GM12873 (cell line): Measurements from ENCODE around the gene SLBP.

Source experiments
- TF ChIP-seq, protein P1 (sequence below): IDR thresholded peaks from 2 replicates; pipeline ENCODE4 v1.5.1; 2012; ENCODE audit warnings: low read depth, mild to moderate bottlenecking, moderate library complexity, low read length, control low read depth; ENCODE audit not compliant: insufficient read depth; ENCODE audit errors: missing control alignments

SLBP gene

DNA sequence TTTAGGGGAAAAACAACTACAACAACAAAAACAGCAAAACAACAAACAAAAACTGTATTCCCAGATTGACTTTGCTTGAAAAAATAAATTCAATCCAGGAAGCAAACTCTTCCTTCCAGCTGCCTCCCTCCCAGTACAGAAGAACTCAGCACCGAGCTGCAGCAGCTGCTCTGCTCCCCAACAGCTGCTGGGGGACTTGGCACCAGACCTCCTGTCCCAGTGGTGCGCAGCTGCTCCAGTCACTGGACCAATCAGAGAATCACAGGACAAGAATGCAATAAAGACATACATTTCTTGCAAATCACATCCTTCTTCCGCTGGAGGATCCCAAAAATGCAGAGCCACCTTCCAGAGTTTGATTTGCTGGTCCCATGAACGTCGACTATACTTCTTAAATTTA, 16.2 kb downstream of the SLBP start:
- TF ChIP-seq, protein P1, sequence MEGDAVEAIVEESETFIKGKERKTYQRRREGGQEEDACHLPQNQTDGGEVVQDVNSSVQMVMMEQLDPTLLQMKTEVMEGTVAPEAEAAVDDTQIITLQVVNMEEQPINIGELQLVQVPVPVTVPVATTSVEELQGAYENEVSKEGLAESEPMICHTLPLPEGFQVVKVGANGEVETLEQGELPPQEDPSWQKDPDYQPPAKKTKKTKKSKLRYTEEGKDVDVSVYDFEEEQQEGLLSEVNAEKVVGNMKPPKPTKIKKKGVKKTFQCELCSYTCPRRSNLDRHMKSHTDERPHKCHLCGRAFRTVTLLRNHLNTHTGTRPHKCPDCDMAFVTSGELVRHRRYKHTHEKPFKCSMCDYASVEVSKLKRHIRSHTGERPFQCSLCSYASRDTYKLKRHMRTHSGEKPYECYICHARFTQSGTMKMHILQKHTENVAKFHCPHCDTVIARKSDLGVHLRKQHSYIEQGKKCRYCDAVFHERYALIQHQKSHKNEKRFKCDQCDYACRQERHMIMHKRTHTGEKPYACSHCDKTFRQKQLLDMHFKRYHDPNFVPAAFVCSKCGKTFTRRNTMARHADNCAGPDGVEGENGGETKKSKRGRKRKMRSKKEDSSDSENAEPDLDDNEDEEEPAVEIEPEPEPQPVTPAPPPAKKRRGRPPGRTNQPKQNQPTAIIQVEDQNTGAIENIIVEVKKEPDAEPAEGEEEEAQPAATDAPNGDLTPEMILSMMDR = no peak

DNA sequence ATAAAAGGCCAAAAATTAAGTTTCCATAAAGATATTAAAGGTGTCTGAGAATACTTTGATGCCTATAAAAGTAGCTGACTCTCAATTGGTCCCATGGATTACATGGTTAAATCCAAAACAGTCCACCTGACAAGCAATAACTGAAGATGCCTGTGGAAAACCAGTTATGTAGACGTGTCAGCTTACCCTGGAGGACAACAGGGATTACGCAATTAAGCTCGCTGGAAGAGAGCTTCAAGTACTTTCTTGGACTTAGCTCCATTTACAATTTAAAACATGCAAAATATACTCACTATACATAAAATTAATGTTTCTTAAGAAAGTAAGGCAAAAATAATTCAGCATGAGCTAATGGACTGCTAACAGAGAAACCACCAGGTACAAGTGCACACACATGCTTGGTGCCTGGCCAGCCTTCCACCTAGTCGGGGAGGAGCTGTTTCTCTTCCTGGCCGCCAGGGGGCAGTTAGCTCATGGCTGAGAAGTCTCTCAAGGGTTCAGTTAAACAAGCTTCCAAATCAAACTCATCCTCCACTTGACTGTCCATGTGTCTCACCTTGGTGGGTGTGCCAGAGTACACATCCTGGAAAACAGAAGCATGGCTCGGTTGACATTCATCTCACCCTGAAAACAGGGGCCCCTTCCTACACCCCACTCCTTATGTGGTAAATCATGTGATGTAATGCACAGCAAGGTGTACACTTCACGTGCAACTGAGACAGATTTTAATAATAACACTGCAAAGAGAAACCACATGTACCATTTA, 18.8 kb downstream of the SLBP start:
- TF ChIP-seq, protein P1 = peak; percentile 98

GRCh38 chr4:1691737-1692373, 20.3 kb downstream of the SLBP start:
- TF ChIP-seq, protein P1 = no peak

GRCh38 chr4:1690698-1691097, 21.4 kb downstream of the SLBP start:
- TF ChIP-seq, protein P1 = no peak

- TF ChIP-seq, protein P1 = no peak
Measured at GRCh38 chr4:1686440-1687036, 25.6 kb downstream of the SLBP start.

- TF ChIP-seq, protein P1 = no peak
Measured at GRCh38 chr4:1685235-1686150, 26.6 kb downstream of the SLBP start.
